Jurkat, Clone E6-1 (cell line): ENCODE measurements around the gene FERMT2.

Experiments
- DNase-seq: peaks from one replicate; pipeline ENCODE4 v3.0.0-alpha.2; 2011; ENCODE audit warnings: low read depth, low spot score
- H3K4me3 ChIP-seq: 2 replicates; pipeline ENCODE4 v1.5.1; 2011; ENCODE audit warnings: mild to moderate bottlenecking, low read length, control low read depth, moderate library complexity

The FERMT2 gene

DNA sequence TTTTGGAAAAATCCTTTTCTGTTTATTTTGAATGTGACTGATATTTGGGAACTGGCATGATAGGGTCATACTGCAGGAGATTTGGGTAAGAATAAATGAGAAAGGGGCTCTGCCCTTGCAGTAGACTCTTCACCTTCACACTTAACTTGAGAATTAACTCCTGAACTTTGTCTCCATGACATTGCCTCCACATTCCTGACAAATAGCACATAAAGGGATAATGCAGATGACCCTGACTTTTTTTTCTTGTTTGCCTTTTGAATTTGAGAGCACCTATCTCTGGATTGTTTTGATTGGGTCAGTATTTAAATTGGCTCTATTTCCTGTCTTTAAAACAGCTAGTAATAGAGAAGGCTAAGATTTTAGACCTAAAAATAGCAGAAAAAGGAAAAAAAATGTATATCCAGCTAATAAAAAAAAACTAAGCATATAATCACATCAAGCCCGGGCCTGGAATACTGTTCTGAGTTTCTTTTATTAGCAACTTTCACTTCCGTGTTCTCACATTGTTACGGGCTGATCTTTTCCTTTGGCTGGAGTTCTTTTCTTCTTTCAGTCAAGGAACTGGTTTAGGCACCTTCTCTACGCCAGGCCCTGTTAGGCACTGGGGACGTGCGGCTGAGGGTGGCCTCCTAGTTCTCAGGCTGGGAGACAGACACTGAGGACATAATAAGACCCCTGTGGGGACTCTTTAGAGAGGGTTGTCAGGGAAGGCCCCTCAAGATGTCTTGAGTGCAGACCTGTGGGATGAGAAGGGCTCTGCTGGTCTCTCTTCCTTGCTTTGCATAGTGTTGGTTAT lies 106.4 kb downstream of the FERMT2 start:
- DNase-seq = no peak
- H3K4me3 ChIP-seq = no peak overlapping the region

GRCh38 chr14:52840877-52841276 lies 110.0 kb downstream of the FERMT2 start:
- DNase-seq = no peak
- no peak overlapping the region for H3K4me3 ChIP-seq

GRCh38 chr14:52837451-52837850 lies 113.4 kb downstream of the FERMT2 start:
- no peak for DNase-seq
- no peak overlapping the region for H3K4me3 ChIP-seq

DNA sequence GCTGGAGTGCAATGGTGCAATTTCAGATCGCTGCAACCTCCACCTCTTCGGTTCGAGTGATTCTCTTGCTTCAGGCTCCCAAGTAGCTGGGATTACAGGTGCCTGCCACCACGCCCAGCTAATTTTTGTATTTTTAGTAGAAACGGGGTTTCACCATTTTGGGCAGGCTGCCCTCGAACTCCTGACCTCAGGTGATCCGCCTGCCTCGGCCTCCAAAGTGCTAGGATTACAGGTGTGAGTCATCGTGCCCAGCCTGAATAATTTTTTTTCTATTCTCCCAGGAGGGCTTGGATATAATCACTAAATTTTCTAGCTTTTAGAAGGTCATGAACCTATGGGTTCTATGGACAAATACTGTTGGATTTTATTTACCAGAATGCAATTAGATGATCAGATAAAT lies 114.8 kb downstream of the FERMT2 start:
- H3K4me3 ChIP-seq = no peak overlapping the region
- no peak for DNase-seq

DNA sequence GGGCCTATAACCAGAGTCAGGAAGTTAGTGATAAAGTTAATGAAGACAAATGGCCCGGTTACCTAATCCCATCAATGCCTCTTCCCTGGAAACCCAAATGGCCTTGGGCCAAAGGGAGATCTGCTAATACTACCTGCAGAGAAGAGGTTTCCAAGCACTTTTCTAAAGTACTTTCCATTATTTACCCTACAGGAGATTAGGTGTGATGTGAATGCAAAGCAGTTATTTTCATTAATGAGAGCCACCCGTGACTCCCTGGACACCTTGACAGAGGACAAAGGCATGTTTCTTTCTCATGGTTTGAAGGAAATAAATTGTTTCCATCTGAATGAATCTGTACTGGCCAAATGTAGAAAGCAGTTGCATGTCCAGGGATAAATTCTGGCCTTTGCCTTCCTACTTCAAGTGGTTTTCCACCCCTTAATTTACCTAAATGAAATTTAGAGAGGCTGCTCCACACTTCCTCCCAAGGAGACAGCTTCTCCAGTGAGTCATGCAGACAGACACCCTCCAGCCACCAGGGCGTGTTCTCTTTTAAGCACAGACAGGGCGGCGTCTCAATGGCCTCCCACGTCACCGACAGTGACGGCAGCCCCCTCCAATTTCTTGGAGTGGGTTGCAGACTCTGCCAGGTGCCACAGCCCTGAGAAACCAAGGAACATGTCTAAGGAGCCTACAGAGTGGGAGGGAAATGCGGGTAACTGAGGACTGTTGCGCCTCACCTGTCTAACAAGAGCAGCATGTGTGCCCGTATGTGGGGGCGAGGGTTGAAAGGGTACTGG lies 115.5 kb downstream of the FERMT2 start:
- DNase-seq = no peak
- H3K4me3 ChIP-seq = no peak overlapping the region

DNA sequence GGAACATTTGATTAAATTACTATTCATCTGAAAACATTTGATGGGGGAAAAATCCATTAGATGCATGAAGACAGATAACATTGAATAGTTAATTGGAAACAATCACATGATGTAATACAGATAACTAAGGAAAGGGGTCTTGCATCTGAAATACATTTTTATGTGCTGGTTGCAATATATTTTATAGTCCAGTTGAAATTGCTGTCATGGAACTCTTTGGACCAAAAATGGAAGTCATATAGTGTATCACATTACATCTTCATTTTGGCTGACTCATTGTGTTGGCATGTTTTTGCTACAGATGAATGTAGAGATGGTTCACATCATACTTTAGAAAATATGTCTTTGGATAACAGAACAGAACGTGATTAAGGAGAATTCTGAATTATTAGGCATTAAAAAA lies 116.4 kb downstream of the FERMT2 start:
- DNase-seq = no peak

DNA sequence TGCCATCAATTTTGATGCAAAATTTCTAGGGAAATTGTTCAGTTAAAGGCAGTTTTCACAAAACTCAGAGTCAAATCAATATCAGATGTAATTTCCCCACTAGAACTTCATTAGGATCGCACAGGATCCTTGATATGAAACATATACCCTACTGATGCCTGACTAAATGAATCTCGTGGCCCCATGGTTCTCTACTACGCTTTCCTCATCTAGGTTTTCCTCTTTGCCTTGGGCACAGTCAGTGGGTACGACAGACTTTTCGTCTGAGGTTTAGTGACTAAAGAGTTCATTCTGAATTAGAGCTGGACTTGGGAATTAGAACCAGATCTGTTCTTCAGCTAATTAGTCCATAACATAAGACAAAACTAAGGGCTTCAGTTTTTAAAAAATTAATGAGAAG lies 117.0 kb downstream of the FERMT2 start:
- DNase-seq = no peak

More for the DNA sequence above, 116.4 kb downstream of the FERMT2 start:
- no peak overlapping the region for H3K4me3 ChIP-seq

DNA sequence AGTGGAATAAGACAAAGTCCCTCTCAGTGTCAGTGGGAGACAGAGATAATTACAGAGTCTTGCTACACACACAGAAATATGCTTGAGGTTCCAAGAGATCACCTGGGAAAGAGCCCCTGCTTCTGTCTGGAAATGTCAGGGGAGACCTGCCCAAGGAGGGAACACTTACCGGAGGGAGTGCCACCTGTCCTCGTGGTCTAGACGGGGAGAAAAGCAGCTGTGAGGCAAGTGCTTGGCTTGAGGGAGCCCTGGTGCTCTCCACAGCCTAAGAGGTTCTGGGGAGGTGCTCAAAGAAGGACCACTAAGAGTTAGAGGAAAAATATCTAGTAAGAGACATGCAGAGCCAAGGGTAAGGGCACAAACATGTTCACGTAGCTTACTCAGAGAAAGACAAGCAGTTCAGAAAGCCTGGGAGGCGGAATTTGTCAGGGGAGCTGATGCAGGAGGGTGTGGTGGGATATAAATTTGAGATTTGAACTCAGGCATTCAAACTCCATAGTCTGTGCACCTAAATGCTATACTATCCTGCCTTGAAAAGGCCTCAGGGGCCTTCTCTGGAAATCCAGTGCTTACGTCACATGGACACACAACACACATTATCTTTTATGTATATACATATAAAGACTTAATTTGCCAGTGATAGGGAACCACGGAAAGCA lies 121.2 kb downstream of the FERMT2 start:
- H3K4me3 ChIP-seq = no peak overlapping the region
- no peak for DNase-seq

More for the DNA sequence above, 117.0 kb downstream of the FERMT2 start:
- H3K4me3 ChIP-seq = no peak overlapping the region

DNA sequence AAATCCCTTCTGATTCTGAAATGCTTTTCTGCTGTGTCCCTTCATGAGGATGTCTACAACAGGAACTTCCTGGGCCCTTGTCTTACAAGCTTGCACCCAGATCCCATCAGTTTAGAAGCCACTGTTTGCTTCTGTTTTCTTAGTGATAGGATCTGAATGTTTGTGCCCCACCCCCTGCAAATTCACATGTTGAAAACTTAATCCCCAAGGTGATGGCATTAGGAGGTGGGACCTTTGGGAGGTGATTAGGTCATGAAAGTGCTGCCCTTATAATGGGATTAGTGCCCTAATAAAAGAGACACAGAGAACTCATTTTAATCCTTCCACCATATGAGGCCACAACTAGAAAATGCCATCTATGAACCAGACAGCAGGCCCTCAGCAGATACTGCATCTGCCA lies 123.4 kb downstream of the FERMT2 start:
- H3K4me3 ChIP-seq = no peak overlapping the region
- DNase-seq = no peak

- no peak overlapping the region for H3K4me3 ChIP-seq
- no peak for DNase-seq
Measured at GRCh38 chr14:52825085-52825484, 125.8 kb downstream of the FERMT2 start.

- no peak overlapping the region for H3K4me3 ChIP-seq
Measured at GRCh38 chr14:52824462-52824861, 126.4 kb downstream of the FERMT2 start.

DNA sequence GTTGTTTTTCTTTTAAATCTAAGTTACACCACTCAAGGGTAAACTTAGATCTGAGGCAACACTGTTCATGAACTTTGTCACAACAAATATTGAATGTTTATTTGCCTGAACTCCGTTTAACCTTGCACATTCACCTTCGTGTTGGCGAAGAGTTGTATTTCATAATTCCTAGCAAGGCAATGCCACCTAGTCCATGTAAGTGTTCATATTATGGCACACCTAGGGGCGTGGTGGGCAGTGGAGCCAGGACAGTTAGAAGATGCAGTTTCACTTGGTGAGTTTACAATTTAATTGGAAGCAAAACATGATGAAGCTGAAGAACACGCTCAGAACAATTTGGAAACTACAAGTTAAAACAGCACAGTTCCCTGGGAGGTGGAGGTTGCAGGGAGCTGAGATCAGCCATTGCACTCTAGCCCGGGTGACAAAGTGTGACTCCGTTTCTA lies 129.0 kb downstream of the FERMT2 start:
- DNase-seq = no peak
- H3K4me3 ChIP-seq = no peak overlapping the region

More at GRCh38 chr14:52824462-52824861, 126.4 kb downstream of the FERMT2 start:
- no peak for DNase-seq

- H3K4me3 ChIP-seq = no peak overlapping the region
- no peak for DNase-seq
Measured at GRCh38 chr14:52808101-52808500, 142.7 kb downstream of the FERMT2 start.
